K562 (cell line): ENCODE results near the gene ING2. TPM values are rescaled to one million over a fixed set of nuclear protein-coding genes. Genes with fewer than 3 reads are reported as not detected.

ENCODE experiments used
- ARHGAP35 ChIP-seq: fragments of 450-650 bp; IDR thresholded peaks from 2 replicates; pipeline ENCODE4 v1.6.1; 2018; ENCODE audit not compliant: partially characterized antibody
- GATAD2B ChIP-seq: fragments of 450-650 bp; IDR thresholded peaks from 2 replicates; pipeline ENCODE4 v1.6.1; 2017; ENCODE audit warnings: mild to moderate bottlenecking, borderline replicate concordance
- GTF2F1 ChIP-seq: IDR thresholded peaks from 2 replicates; pipeline ENCODE4 v1.6.1; 2011; ENCODE audit warnings: low read depth, low read length, improper control_type of control experiment
- MCM3 ChIP-seq: fragments of 450-650 bp; IDR thresholded peaks from 2 replicates; pipeline ENCODE4 v1.6.1; 2016
- NCOA2 ChIP-seq, 2 experiments: fragments of 450-650 bp; IDR thresholded peaks; 2 replicates each; pipeline ENCODE4 v1.6.1; 2018; ENCODE audit warnings: mild to moderate bottlenecking in 2 of 2, moderate library complexity in 1 of 2; ENCODE audit not compliant: partially characterized antibody in 2 of 2
- NRF1 ChIP-seq, 2 experiments: fragments of 450-650 bp; IDR thresholded peaks in 1 of 2; conservative IDR thresholded peaks in 1 of 2; 2 replicates each; pipeline ENCODE4 v1.6.1; 2014; ENCODE audit warnings: mild to moderate bottlenecking in 2 of 2
- RFX1 ChIP-seq: fragments of 450-650 bp; IDR thresholded peaks from 2 replicates; pipeline ENCODE4 v1.6.1; 2016; ENCODE audit warnings: mild to moderate bottlenecking, moderate library complexity
- SIN3A ChIP-seq, 2 experiments: fragments of 150-350 bp in 1 of 2; IDR thresholded peaks; 2 replicates each; pipeline ENCODE4 v1.6.1; 2011 to 2016; ENCODE audit warnings: borderline replicate concordance in 2 of 2, low read depth in 2 of 2, low read length in 2 of 2, mild to moderate bottlenecking in 2 of 2, moderate library complexity in 2 of 2; ENCODE audit not compliant: control insufficient read depth in 1 of 2
- SPI1 ChIP-seq: IDR thresholded peaks from 2 replicates; pipeline ENCODE4 v1.6.1; 2011; ENCODE audit warnings: low read depth, low read length, control low read depth, borderline replicate concordance
- ZBTB12 ChIP-seq: fragments of 250-450 bp; sonication (Bioruptor Pico); IDR thresholded peaks from 2 replicates; pipeline ENCODE4 v1.4.0; 2020
- ZKSCAN8 ChIP-seq: fragments of 200-800 bp; sonication (Bioruptor generic); IDR thresholded peaks from 2 replicates; pipeline ENCODE4 v1.6.1; 2016; ENCODE audit warnings: missing genetic modification characterization, missing compliant biosample characterization
- ZNF23 ChIP-seq: fragments of 250-450 bp; sonication (Bioruptor Pico); IDR thresholded peaks from 2 replicates; pipeline ENCODE4 v1.4.0; 2020; ENCODE audit warnings: mild to moderate bottlenecking
- ZNF551 ChIP-seq: fragments of 250-450 bp; sonication (Bioruptor Pico); IDR thresholded peaks from 2 replicates; pipeline ENCODE4 v1.5.0; 2021; ENCODE audit warnings: mild to moderate bottlenecking, moderate library complexity
- ZNF780A ChIP-seq: fragments of 250-450 bp; sonication (Bioruptor Pico); IDR thresholded peaks from 2 replicates; pipeline ENCODE4 v1.5.0; 2021; ENCODE audit warnings: mild to moderate bottlenecking
- polyA plus RNA-seq, 8 experiments: library from polyadenylated mRNA; depleted of rRNA in 4 of 8; stranded (reverse) in 5 of 8; unstranded in 3 of 8; fragments of >200 nt; fragmentation: Nextera tagmentation in 2 of 8; fragmentation: Illumina TruSeq in 1 of 8; extraction: Ambion mirVana in 2 of 8; extraction: Trizol in 1 of 8; gene quantifications; 2 replicates each; pipeline versions ENCODE4 v1.2.1 to v1.2.3, GENCODE V29; 2011 to 2014; ENCODE audit warnings: inconsistent platforms in 1 of 8, missing spikeins in 1 of 8
- total RNA-seq, 7 experiments: library from RNA; depleted of rRNA in 6 of 7; stranded (reverse); fragments of >200 nt in 6 of 7; fragmentation: Illumina TruSeq in 2 of 7; extraction: Trizol in 2 of 7; gene quantifications; 2 replicates each; pipeline versions ENCODE4 v1.2.1 to v1.2.3, GENCODE V29; 2011 to 2021; ENCODE audit warnings: low replicate concordance in 1 of 7
- TF ChIP-seq, protein P1 (sequence below): fragments of 250-450 bp; sonication (Bioruptor Pico); IDR thresholded peaks from 2 replicates; pipeline ENCODE4 v1.5.0; 2021; ENCODE audit warnings: mild to moderate bottlenecking, moderate library complexity
- TF ChIP-seq, protein P2 (sequence below): fragments of 450-650 bp; formaldehyde crosslinking; IDR thresholded peaks from 2 replicates; pipeline ENCODE4 v1.4.0; 2020; ENCODE audit warnings: mild to moderate bottlenecking, moderate library complexity
- TF ChIP-seq, protein P3 (sequence below): sonication (generic); formaldehyde crosslinking; IDR thresholded peaks from 2 replicates; pipeline ENCODE4 v1.8.0; 2022; ENCODE audit warnings: mild to moderate bottlenecking, low read depth, missing genetic modification reagents

The ING2 gene
- total and polyA plus RNA-seq, 9 of the 15 experiments (the other 6 are each of a cell fraction or from before 2014, with no cell fraction given), result 2.9 to 21.4 (median 12.4) TPM

DNA sequence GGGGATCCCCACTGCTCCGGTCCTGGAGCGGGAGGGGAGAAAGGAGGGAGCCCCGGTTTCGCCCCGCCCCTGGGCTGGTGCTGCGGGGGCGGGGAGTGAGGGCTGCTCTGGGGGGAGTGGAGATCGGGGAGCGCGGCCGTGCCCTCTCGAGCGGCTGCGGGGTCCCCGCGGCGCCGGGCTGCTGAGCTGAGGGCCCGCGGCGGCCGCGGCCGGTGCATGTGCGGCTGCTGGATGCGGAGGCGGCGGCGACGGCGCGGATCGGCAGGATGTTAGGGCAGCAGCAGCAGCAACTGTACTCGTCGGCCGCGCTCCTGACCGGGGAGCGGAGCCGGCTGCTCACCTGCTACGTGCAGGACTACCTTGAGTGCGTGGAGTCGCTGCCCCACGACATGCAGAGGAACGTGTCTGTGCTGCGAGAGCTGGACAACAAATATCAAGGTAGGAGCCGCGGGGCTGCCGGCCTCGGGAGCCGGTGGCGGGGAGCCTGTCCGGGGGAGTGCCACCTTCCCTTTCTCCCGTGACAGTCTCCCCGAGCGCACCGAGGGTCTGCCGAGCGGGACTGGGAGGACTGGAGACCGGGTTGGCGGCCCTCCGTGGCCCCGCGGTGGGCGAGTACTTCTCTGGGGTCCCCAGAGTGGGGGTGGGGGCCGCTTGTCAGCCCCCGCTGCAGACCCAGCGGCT lies at the start of gene ING2 (continued):
- TF ChIP-seq, protein P1, sequence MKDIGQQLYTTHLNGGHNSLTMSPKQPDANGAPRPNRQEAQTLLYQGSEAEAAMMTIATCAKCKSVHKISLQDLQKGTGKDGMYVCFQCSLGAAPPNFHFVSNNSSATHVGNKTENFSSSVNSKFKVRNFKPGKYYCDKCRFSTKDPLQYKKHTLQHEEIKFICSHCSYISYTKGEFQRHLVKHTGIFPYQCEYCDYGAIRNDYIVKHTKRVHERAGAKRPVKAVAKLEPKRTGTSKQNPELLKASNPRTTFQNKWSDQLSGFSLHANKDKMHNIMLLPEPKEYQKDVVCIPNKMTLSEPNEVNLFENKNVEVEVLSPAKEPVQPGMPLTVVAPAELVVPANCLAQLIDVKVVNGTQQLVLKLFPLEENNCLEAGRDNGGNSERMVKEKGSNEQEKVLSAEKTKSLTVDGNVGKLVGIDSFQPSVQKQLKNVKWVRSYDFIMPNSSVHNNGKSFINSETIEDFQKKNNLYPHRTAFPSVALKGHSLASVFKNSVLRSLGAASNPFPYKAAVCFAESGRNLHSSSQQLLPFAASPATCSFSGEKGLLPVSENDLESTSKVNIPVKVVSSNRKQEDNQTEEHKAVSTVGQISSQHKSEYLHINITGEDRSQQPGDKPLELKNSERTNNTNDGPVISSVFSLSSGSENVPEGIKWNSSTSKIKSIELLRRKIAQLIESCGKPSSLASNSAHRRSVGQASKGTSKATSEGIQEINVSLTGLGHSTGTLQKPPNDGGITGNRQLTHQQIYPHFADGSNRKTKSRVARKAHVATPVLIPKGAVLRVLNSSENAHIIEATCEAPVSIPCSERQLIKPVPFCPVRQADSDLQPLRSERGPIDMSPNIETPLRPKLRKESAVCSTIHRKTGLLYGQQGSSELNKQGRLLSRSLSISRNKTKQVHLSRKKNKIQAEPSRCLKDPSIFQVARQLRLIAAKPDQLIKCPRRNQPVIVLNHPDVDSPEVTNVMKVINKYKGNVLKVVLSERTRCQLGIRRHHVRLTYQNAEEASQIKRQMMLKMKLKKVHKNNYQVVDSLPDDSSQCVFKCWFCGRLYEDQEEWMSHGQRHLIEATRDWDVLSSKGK (CRISPR knock-in tag), result no peak
- TF ChIP-seq MCM3, result no peak
- no peak for TF ChIP-seq NRF1 (conservative IDR thresholded peaks at IDR 0.05 in 1 of 2, IDR thresholded peaks at IDR 0.05 in 1 of 2)
- no peak for TF ChIP-seq GTF2F1
- TF ChIP-seq SPI1, result no peak
- peak; percentile 85; the same call in 1 of the 2 replicates for TF ChIP-seq ZNF780A (CRISPR knock-in tag)
- no peak for TF ChIP-seq ZNF551
- TF ChIP-seq, protein P2, sequence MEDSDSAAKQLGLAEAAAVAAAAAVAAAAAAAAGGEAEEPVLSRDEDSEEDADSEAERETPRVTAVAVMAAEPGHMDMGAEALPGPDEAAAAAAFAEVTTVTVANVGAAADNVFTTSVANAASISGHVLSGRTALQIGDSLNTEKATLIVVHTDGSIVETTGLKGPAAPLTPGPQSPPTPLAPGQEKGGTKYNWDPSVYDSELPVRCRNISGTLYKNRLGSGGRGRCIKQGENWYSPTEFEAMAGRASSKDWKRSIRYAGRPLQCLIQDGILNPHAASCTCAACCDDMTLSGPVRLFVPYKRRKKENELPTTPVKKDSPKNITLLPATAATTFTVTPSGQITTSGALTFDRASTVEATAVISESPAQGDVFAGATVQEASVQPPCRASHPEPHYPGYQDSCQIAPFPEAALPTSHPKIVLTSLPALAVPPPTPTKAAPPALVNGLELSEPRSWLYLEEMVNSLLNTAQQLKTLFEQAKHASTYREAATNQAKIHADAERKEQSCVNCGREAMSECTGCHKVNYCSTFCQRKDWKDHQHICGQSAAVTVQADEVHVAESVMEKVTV (CRISPR knock-in tag), result no peak
- peak; percentile 54; the same call in 1 of the 2 replicates for TF ChIP-seq GATAD2B
- no peak for TF ChIP-seq ZKSCAN8 (CRISPR knock-in tag)
- TF ChIP-seq NCOA2 (IDR thresholded peaks at IDR 0.05; ENCODE audit: partially characterized antibody in 2 of 2), result no peak
- TF ChIP-seq ARHGAP35, result no peak
- TF ChIP-seq RFX1, result no peak
- TF ChIP-seq ZBTB12 (CRISPR knock-in tag), result no peak
- TF ChIP-seq, protein P3, sequence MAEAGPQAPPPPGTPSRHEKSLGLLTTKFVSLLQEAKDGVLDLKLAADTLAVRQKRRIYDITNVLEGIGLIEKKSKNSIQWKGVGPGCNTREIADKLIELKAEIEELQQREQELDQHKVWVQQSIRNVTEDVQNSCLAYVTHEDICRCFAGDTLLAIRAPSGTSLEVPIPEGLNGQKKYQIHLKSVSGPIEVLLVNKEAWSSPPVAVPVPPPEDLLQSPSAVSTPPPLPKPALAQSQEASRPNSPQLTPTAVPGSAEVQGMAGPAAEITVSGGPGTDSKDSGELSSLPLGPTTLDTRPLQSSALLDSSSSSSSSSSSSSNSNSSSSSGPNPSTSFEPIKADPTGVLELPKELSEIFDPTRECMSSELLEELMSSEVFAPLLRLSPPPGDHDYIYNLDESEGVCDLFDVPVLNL (CRISPR knock-in tag), result no peak
- TF ChIP-seq SIN3A (IDR thresholded peaks at IDR 0.05; ENCODE audit: borderline replicate concordance in 2 of 2, control insufficient read depth in 1 of 2, low read depth in 2 of 2, low read length in 2 of 2), result 0 out of 4 replicates have a peak, but pooled peaks have one; percentile 6 to 41
- TF ChIP-seq ZNF23 (CRISPR knock-in tag), result no peak
